Measurements from ENCODE around the gene DYSF.

Gene DYSF

DNA sequence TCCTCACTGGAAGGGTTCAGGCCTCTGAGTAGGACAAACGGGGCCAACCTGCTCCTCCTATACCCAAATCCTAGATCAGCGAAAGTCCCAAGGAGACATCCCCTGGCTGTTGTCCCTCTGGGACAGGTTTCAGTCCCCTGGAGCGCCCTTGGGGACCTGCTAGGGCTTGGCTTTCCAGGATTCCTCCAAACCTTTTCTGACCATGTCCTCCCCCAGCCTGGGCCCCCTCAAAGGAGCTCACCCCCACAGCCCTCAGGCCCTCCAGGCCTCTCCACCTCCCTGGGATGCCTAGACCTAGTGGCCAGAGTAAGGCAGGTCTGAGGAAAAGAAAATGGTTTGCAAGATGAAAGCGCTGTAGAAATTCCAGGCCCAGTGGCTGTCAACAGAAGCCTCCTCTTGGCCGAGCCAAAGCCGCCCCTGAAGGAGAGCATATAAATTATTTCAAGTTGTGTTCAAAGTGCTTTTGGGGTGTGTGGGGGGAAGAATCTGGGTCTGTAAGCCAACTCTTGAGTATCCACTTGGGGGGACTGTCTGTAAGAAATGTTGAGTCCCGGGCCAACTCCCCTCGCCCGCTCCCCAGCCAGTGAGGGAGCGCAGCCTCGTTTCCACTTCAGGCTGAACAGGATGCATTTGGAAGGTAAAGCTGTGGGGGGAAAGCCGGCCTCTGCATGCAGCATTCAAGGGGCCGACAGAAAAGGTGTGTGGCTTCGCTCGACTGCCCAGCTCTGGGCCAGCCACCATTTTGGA is 158.6 kb downstream of the DYSF start:
- DNase-seq (ENCODE audit: low read depth in 2 of 2, low spot score in 1 of 2), result no peak

DNA sequence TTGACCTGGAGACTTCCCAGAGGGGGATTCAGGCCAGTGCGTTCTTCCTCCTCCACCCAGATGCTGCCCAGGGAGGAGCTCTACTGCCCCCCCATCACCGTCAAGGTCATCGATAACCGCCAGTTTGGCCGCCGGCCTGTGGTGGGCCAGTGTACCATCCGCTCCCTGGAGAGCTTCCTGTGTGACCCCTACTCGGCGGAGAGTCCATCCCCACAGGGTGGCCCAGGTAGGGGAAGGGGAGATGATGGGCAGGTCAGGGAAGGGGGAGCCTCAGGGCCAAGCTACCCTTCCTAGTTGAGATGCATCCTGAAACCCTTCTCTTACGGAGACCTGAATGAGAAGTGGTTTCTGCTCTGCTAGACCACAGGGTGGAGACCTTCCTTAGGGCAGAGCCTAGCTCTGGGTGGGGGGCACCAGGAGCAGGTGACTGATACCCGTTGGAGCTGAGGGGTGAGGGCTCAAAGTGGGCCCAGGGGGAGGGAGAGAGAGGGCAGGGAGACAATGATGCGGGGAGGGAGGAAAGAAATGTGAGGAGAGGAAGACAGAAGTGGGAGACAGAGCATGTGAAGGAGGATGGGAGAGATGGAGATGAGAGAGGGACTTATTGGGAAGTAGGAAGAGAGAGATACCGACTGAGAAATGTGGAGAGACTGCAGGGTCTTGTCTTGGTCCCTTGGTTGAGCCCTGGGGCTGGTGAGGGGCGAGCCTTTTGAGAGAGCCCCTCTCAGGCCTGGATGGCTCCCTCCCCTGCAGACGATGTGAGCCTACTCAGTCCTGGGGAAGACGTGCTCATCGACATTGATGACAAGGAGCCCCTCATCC is 159.4 kb downstream of the DYSF start:
- DNase-seq (ENCODE audit: low read depth in 2 of 2, low spot score in 1 of 2), result no peak

DNA sequence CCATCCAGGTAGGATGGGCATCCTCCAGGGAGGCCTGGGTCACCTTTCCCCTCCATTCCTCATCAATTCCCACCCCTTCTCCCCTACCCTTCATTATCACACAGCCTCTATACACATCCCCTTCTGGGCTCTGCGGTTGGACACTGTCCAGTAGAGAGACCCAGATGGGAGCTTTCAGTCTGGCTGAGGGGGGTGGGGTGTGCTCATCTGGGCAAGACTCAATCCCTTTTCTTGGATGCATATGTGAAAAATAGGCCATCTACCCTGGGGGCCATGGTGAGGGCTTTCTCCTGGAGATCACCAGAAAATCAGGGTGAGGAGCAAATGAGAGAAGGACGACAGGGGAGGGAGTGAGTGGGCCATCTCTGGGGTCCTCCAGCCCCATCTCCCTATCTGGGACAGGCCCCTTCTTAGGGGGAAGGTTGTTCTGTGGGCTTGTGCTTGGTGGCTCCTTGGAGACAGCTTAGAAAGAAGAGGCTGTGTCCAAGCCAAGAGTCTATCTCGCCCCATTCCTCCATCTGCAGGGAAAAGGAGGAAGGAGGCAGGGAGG is 160.1 kb downstream of the DYSF start:
- no peak for DNase-seq (ENCODE audit: low read depth in 2 of 2, low spot score in 1 of 2)

DNA sequence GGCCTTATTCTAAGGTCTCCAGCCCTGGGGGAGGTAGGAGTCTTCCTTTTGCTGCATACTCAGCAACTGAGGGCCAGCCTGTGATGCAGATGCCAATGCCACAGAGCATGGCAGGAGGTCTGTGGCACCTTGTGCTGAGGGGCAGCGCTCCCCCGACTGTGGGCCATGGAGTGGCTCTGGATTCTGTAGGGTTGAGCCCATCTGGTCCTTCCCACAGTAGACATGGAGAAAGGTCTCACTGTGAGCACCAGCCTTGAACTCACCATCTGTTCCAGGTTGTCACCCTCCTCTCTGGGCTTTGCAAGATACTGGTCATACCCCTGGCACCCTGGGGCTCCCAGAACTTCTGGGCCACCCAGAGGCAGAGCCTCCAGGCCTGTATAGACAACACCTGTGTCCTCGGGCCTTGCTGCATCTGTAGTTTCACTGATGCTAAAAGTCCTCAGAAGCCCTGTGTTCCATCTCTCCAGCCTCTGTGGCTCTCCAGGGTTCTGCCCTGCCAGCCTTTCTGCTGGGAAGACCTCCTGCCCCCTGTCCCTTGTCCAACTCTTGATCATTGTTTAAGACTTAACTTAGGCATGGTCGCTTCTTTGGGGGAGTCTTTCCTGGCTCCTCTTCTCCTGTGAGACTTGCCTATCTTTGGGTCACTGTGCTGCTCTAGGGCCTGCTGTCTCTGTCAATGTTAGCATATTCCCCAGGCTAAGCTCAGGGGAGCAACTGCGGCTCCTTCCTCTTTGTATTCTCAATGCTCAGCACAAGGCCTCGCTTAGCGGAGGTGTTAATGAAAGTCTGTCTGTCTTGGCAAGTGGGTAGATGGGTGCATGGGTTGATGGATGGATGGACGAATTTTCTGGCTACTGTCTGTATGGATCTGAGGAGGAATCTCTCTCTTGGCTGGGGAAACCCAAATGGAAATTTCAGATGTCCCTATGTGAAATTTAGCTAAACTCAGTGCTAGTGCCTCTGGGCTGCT is 160.9 kb downstream of the DYSF start:
- no peak for DNase-seq (ENCODE audit: low read depth in 2 of 2, low spot score in 1 of 2)

DNA sequence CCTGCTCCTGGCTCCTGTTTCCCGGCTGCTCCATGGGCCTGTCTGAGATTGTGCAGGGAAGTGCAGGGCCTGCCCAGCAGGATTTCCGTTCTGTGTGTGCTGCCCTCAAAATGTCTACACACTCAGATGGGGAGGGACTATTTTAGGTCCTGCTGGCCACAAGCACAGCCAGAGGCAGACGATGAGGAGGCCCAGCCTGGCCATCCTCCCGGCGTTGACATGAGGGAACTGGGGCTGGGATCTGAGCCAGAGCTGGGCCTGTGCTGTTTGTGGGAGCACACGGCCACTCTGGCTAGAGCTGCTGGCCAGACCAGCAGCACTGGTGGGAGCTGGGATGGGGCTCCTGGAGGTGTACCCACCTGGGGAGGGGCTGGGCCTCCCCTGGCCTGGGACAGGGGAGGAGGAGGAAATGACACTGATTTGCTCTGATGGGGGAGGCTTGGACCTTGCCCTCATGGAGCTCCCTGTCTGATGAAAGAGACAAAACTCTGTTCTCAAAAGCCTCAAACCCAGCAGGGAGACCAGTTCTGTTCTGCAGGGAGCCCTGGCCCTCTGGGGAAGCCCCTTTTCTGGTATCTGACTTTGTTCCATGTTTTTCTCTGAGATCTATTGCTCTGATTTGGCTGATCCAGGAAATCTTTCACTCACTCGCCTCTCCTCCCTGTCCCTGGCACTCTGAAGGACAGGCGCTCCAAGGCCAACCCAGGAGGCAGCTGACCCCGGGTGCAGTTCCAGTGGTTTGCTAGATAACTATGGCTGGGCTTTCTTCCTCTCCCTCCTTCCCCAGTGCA is 161.8 kb downstream of the DYSF start:
- no peak for DNase-seq (ENCODE audit: low read depth in 2 of 2, low spot score in 1 of 2)

DNA sequence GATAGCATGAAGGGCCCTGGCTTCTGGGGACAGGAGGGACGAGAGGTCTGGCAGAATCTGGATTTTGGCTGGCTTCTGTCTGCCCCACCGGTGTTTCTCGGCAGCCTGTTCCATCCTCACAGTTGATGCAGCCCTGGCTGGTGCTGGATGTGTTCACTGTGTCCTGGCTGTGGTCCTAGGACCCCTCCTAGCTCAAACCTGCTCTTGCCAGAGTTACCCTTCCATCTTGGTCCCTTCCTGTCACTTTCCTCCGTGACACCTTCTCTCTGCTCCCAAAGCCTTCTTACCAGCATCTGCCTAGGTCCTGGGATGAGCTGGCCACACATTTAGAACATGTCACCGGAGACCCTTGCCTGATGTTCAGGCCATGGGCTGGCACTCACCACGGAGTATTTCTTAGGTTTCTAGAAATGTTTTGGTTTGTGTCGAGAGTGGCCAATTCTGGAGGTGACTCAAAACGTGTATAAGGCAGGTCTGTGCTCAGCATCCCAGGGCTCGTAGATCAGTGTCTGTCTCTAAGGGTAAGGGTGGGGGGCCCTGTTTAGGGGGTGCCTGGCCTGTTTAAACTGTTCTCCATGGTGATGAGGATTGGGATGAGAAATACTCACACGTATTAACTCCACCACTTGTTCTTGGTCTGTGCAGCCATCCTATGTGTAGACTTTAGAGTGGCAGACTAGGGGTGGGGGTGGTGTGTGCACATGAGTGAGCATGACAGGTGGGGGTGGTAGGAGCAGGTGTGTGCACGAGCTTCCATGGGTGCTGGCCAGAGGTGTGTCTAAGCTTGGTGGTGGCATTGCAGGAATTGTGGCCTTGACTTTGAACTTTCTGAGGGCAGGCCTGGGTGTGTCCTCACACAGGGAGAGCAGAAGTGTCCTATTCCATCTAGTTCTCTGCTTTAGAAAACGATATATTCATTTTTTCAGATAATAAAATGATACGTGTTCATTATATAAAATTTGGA is 162.7 kb downstream of the DYSF start:
- no peak for DNase-seq (ENCODE audit: low read depth in 2 of 2, low spot score in 1 of 2)

DNA sequence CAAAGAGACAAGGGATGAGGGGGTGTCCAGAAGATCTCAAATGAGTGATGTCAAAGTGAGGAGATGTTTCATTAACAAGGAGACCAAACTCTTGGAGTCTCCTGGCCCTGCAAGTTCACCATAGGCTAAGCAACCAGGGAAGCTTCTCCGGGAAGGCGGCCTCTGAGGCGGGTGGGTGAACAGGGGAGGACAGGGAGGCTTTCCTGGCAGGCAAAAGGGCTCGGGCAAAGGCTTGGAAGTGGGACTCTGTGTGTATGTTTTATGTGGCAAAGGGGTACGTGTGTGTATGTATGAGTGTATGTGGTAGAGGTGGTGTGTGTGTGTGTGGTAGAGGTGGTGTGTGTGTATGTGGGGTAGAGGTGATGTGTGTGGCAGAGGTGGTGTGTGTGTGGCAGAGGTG is 163.9 kb downstream of the DYSF start:
- no peak for DNase-seq (ENCODE audit: low read depth in 2 of 2, low spot score in 1 of 2)

DNA sequence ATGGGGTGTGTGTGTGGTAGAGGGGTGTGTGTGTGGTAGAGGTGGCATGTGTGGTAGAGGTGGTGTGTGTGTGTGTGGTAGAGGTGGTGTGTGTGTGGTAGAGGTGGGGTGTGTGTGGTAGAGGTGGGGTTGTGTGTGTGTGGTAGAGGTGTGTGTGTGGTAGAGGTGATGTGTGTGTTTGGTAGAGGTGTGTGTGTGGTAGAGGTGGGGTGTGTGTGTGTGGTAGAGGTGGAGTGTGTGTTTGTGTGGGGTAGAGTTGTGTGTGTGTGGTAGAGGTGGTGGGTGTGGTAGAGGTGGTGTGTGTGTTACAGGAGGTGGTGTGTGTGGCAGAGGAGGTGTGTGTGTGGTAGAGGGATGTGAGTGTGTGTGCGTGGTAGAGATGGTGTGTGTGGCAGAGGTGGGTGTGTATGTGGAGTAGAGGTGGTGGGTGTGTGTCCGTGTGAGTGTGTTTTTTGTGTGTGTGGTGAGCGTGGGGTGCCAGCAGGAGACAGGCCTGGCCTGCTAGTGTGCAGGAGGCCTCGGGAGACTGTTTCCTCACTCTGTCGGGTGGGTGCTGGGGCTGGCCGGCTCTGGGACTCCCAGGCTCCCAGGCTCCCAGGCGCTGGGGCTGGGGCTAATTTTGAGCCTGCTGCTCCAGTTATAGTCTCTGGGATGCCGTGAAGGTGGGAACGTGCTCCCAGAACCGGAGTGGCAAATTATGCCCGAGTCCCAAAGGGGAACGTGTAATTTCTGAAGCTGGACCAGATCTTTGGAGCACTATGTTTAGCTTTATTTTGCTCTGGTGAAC is 165.2 kb downstream of the DYSF start:
- DNase-seq (ENCODE audit: low read depth in 2 of 2, low spot score in 1 of 2), result no peak

DNA sequence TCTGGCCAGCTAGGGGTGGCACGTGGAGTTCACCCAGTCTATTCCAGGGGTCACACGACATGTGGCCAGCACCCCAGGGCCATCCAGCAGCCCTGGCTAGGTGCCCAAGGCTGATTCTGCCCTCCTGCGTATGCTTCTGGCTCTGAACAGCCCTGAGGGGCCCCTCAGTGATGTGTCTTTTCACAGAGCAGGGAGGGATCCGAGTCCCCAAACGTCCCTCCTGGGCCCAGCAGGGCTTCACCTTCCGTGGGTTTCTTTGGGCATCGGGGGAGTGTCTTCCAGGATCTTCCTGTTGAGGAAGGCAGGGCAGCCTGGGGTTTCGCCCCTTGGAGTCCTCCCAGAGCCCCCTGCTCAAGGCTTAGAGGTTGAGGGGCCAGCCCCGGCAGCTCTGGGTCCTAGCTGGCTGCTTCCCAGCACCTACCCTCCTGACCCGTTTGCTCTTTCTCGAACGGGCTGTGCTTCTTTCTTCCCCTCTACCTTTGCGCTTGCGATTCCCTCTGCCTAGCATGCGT is 165.9 kb downstream of the DYSF start:
- no peak for DNase-seq (ENCODE audit: low read depth in 2 of 2, low spot score in 1 of 2)

DNA sequence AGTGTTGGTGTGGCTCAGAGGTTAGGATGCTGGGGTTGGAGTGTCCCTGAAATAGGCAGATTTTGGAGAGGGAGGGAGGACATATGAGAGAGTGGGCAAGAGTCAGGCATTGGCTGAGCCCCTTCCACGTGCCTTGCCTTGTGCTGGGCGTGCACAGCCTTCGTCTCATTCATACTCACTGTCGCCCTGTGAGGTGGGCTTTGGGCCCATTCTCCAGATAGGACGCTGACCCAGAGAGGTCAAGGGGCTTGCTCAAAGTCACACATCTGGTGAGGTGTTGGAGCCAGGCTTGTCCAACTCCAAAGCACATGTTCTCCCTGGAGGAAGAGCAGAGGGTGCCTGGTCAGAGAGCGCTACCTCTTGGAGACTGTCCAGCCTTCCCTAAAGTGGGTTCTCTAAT is 166.8 kb downstream of the DYSF start:
- no peak for DNase-seq (ENCODE audit: low read depth in 2 of 2, low spot score in 1 of 2)

DNA sequence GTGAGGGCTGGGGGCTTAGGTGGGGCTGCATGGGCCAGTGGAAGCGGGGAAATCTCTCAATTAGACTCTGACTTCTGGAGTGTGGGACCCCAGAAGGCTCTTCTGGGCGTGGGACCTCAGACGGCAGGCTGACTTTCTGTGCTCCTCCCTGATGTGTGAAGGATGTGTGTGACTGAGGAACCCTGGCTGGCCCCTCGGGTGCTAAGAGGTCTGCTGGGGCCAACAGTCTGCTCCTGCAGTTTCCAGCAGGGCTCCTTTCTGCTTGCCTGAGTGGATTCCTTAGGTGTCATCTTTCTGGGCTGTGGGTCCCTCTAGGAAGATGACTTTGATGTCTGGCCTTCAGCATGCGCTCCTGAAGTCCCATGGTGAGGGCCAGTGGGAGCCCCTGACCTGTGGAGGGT is 167.5 kb downstream of the DYSF start:
- DNase-seq (ENCODE audit: low read depth in 2 of 2, low spot score in 1 of 2), result no peak

DNA sequence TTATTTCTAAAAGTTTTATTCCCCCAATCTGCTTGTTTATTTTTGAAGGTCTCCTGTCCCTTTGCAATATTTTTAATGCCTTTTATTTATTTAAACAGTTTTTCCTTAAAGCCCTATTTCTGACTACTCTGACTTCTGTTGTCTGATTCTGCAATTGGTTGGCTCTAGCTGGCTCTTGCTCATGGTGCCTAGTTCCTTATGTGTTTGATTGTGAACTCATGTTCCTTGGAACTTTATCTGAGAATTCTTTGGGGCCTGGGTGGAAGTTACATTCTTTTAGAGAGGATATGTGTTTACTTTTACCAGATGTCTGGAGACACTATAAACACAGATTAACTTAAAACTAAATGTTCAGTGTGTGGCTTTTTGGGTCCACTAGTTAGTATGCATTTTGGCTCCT is 175.9 kb downstream of the DYSF start:
- no peak for DNase-seq (ENCODE audit: low read depth in 2 of 2, low spot score in 1 of 2)

DNA sequence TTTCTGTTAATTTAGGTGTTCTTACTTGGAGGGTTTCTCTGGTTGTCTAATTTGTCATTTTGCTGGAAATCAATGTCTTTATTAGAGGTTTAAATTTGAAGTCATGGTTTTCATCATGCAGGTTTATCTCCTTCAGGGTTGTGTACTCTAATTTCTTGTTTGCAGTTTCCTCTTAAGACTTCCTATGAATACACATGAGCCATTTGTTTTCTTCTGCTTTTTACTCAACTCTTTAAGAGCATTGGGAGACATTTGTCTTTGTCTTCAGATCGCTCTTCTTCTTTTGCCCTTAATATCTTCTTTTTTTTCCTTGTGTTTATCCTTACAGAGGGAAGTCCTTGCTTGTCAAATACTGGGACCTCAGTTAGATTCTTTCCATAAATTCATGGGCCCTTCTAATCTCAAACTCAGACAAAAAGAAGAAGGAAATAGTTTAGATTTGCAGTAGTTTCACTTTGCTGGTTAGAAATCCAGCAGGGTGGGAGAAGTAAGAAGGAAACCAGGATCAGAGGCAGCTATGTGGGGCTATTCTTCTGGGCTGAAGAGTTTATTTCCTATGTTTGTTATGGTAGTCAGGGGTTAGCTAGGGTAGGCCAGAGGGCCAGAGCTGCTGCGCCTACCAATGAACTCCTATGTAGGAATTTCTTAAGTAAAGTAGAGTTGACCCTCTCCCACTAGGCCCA is 176.6 kb downstream of the DYSF start:
- DNase-seq (ENCODE audit: low read depth in 2 of 2, low spot score in 1 of 2), result no peak

DNA sequence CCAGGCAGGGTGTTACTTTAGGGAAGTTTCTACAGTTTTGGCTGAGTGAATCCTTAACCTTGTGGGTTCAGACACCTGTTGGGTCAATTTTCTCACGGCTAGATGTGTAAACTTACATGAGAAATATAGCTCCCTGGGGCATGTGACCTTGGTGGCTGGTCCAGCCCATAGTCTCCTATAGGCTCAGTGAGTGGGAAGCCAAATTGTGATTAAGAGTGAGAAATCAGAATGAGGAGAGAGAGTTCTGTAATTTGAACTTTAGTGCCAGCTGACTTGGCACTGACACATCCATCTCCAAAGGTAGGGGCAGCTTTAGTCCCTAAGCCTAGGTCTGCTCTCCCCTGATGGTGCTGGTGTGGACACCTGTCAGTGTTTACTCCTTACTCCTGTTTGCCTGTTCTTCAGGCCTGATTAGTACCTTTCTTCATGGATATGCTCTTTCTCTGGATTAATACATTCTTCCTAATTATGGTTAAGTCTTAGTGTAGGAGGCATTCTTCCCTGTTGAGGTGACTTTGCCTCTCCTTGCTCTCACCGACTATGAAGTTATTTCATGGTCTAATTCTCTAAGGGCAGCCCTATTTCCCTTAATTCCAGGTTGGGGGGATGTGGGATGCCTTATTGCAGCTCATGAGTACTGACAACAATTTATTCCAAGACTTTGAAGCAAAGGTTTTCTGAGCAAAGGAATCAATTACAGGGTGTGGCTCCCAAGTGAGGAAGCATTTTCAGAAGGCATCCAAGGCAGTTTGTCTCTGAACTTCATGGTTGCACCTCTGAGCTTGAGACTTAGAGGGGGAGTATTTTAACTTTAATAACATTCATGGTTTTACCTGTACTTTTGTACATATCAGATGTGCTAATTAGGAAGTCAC is 177.3 kb downstream of the DYSF start:
- no peak for DNase-seq (ENCODE audit: low read depth in 2 of 2, low spot score in 1 of 2)

DNA sequence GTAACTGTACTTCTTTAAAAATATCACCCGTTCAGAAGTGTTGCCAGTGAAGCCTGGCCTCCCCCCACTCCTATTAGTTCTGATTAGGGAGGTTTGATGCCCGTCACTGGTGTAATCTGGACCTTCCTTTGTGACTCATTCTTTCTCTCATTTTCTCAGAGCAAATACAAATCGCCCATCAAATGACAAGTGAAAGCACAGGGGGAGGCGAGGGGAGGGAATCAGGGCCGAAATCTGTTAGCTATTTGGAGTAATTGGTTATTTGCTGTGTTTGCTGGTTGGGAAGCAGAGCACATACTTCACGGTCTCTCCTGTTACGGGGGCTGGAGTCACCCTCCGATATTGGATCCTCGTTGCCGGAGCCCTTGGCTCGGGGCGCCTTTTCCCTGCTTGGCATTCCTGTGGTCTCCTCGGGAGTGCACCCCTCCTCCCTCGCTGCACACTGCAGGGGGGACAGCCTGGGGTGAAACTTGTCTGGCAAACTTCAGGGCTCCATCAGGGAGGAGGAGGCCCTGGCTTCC is 178.1 kb downstream of the DYSF start:
- DNase-seq (ENCODE audit: low read depth in 2 of 2, low spot score in 1 of 2), result no peak

DNA sequence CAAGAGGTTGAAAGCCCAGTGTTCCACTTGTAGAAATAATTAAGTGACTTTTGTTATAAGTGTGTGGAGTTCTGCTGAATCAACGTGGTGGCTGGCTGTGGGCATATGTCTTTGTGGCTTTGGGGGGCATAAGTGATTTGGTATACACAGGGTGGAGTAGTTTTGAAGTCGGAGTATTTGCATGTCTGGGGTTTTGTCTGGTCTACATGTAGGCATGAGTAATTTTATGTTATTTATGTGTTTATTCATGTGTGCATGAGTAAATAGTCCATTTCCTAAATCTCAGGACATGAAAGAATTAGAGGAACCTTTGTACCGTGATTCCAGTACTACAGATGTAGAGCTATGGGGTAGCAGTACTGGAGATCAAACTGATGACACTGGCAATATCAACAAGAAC is 179.7 kb downstream of the DYSF start:
- DNase-seq (ENCODE audit: low read depth in 2 of 2, low spot score in 1 of 2), result no peak
